Stimulated activated CD8-positive, alpha-beta memory T cell treated with anti-CD3 and anti-CD28 coated beads, Interleukin-15, amount 100 ng/mL, for 24 hours (primary cell): Measurements from ENCODE around the gene RAB13.

ENCODE experiments used
- DNase-seq: peaks from one replicate; pipeline ENCODE4 v3.0.0-alpha.2; 2020; ENCODE audit warnings: low read depth

RAB13 gene

DNA sequence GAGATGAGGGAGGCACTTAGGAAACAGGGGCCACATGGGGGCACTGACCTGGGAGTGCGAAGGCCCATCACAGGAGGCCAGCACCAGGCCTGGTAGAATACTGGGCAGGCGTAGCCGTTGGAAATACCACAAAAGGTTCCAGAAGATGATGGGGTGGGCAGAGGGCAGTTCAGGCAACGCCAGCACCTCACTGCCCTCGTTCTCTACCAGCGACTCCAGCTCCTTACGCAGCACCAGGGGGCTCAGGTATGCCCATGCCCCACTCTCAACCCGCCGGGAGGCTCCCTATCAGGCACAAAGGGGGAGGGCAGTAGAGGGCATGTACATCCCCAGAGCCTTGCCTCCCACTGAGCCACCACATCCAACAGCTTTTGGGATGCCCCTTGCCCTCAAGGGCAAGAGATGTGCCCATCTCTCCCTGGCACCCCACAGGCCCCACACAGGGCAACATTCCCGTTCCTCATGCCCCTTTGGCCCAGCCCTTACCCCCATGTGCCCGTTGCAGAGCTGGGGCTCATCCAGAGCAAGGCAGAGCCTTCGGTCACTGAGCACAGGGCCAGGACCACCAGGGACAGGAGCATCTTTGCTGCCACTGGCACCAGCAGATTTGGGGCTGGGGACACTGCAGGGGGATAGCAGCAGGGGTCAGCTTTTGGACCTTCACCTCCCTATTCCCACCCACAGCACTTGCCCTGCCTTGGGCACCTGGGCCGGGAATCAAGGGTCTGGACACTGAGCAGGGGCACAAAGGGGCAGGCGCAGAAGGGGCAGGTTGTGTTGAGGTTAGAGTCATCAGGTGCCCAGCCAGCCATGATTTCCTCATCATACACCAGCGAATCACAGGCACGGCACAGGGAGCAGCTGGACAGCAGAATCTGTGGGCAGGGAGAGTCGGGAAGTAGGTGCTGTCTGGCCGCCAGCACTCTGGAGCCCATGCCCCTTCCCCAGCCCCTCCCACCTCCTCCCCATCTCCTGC lies 53.7 kb downstream of the RAB13 start:
- DNase-seq, result no peak
